ENCODE measurements around the gene TMTC2.

The TMTC2 gene

DNA sequence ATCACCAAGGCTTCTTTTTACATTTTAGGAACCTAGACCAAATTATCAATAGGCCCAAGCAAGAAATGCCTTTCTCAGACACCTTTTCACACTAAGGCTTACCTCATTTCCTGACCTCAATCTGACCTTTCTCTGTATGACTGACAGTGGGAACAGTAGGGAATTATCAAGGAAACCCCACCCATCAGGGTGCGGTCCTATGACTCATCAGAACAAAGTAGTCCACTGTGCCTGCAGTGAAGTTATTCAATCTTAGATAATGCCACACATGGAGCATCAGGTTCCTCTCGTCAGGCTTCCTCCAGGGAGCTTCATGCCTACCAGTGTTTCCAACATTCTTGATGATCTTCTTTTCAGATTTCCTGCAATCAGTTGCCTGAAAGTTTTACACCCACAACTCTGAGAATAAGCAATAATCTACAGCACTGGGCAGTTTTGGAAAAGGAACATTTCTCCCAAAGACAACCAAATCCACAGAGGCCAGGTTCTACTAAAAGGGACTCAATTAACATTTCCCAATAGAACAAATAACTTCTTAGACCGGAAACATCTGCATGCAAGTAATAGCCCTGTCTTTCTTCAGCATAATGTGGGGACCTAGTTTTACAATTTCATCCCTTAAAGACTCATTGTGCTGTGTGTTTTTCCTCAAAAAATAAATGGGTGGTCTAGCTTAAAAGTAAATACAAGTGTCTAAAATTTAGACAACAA lies 35.9 kb upstream of the TMTC2 start:
- H3K4me3 ChIP-seq (replicated peaks; ENCODE audit: low read depth, low read length): no peak overlapping the region
- DNase-seq (ENCODE audit: low read depth): peak; percentile 39
- no peak for TF ChIP-seq CTCF (IDR thresholded peaks at IDR 0.05; ENCODE audit: low read length, missing control alignments)

DNA sequence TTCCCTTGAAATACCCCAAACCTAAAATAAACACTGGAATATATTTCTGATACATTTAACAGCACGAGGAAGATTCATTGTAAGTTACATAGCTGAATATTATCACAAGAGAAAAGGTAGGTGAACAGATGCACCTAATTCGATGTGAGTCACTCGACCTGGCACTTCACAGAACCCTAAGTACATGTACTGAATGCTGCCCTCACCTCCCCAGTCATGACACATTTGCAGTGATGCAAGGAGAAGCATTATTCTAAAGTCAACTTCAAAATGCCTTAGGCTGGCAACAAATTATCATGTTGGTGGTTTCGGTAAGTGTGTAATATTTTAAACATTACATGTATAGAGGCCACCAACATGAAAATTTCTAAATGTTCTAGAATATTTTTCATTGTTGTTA lies 35.2 kb upstream of the TMTC2 start:
- H3K4me3 ChIP-seq (replicated peaks; ENCODE audit: low read depth, low read length): no peak overlapping the region
- TF ChIP-seq CTCF (IDR thresholded peaks at IDR 0.05; ENCODE audit: low read length, missing control alignments): no peak
- DNase-seq (ENCODE audit: low read depth): no peak

DNA sequence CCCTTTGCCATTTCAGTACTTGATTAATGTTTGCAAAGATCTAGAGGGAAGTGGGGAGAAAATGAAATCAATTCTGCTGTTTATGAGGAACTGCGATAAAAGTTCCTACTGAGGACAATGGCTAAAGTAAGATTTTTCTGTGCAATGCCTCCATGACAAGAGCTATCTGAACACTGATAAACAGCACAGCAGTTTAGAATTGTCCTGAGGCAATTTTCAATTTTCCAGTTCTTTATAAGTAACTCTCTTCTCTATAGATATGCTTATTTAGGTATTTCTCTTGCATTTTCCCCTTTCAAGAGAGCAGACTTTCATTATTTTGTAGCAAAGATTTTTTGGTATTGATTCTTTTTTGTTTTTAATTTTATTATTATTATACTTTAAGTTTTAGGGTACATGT lies 34.6 kb upstream of the TMTC2 start:
- no peak overlapping the region for H3K4me3 ChIP-seq (replicated peaks; ENCODE audit: low read depth, low read length)
- no peak for DNase-seq (ENCODE audit: low read depth)
- no peak for TF ChIP-seq CTCF (IDR thresholded peaks at IDR 0.05; ENCODE audit: low read length, missing control alignments)

GRCh38 chr12:82655751-82656150 lies 31.0 kb upstream of the TMTC2 start:
- H3K4me3 ChIP-seq (replicated peaks; ENCODE audit: low read depth, low read length): no peak overlapping the region
- no peak for TF ChIP-seq CTCF (IDR thresholded peaks at IDR 0.05; ENCODE audit: low read length, missing control alignments)
- no peak for DNase-seq (ENCODE audit: low read depth)

- H3K4me3 ChIP-seq (replicated peaks; ENCODE audit: low read depth, low read length): no peak overlapping the region
- DNase-seq (ENCODE audit: low read depth): no peak
- no peak for TF ChIP-seq CTCF (IDR thresholded peaks at IDR 0.05; ENCODE audit: low read length, missing control alignments)
Measured at GRCh38 chr12:82659343-82660207, 27.1 kb upstream of the TMTC2 start.

DNA sequence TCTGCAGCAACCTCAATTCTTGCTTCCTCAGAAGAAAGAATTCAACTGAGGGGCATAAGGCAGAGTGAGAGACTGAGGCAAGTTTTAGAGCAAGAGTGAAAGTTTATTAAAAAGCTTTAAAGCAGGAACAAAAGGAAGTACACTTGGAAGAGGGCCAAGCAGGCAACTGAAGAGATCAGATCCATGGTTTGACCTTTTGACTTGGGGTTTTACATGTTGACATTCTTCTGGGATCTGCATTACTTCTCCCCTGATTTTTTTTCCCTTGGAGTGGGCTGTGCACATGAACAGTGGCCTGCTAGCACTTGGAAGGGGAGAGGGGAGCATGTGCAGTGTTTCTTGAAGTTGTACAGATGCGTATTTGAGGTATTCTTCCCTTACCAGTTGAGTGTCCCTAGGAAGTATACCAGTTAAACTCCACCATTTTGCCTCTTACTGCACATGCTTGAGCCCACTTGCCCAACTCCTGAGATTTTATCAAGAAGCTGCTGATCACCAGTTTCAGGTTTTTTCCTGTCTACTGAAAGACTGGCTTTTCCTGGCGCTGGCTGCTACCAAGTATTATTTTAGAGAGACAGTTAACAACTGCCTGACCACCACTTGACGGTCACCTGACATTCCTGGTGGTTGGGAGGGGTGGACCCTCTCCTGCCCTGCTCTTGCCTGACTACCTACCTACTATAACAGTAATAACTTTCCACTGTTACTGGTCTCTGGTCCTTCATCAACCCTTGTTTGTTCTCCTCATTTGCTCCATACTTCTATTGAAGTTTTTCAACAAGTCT lies 26.0 kb upstream of the TMTC2 start:
- no peak overlapping the region for H3K4me3 ChIP-seq (replicated peaks; ENCODE audit: low read depth, low read length)
- DNase-seq (ENCODE audit: low read depth): peak; percentile 10
- TF ChIP-seq CTCF (IDR thresholded peaks at IDR 0.05; ENCODE audit: low read length, missing control alignments): no peak

All from fibroblast of pulmonary artery (primary cell).